ENCODE results near the gene HDAC4. TPM values are rescaled to one million over a fixed set of nuclear protein-coding genes. Genes with fewer than 3 reads are reported as not detected.

HDAC4 gene
- total and polyA plus RNA-seq, 2 of the 8 experiments (the other 6 are each of a cell fraction or from before 2014, with no cell fraction given), result 15.4 to 31.5 TPM

- Histone ChIP-seq H3K79me1 (ENCODE audit: low read depth, low read length) (no peaks in the 10 kb centered on the region), H2BK5ac (ENCODE audit: low read depth, low read length) (no peak overlapping the region), H3K9ac (replicated peaks in 1 of 4; ENCODE audit: extremely low read depth in 1 of 4, low read depth in 3 of 4, low read length in 3 of 4) (no peak overlapping the region), H2BK12ac (ENCODE audit: low read depth, low read length) (no peak overlapping the region), H4K8ac (ENCODE audit: extremely low read depth, insufficient read depth, low read length) (no peak overlapping the region; the same call in 1 of the 2 replicates), H4K91ac (replicated peaks; ENCODE audit: insufficient read length, low read length) (no peak overlapping the region), H3K9me3 (ENCODE audit: insufficient read depth in 2 of 2, low read depth in 1 of 2, low read length in 1 of 2) (no peaks in the 10 kb centered on the region), H2AFZ (ENCODE audit: low read length) (no peak overlapping the region), H2BK20ac (ENCODE audit: low read length) (no peak overlapping the region), H3K56ac (replicated peaks; ENCODE audit: insufficient read length, low read depth, low read length) (no peak overlapping the region), H3K18ac (ENCODE audit: extremely low read depth, low read length) (no peak overlapping the region), H3K23ac (ENCODE audit: insufficient read length) (no peak overlapping the region), H3K27me3 (replicated peaks in 1 of 4; ENCODE audit: control insufficient read depth in 3 of 4, extremely low read depth in 1 of 4, insufficient read depth in 3 of 4, low read length in 3 of 4) (no peaks in the 10 kb centered on the region), H2AK5ac (ENCODE audit: low read depth, low read length) (no peak overlapping the region), H3K4me1 (replicated peaks in 1 of 4; ENCODE audit: control insufficient read depth in 3 of 4, insufficient read depth in 4 of 4, low read length in 3 of 4) (peaks cover 0 to 2% (median 0%) of the 10 kb centered on the region in 4 experiments; a peak in 1 of 7 replicates), H3K23me2 (ENCODE audit: low read depth, low read length) (no peaks in the 10 kb centered on the region), H2BK120ac (replicated peaks; ENCODE audit: low read depth, low read length) (no peak overlapping the region), H4K20me1 (replicated peaks in 1 of 2; ENCODE audit: control insufficient read depth in 1 of 2, insufficient read depth in 2 of 2, low read length in 2 of 2) (no peaks in the 10 kb centered on the region), H3K79me2 (ENCODE audit: control insufficient read depth in 1 of 2, insufficient read depth in 2 of 2, low read length in 2 of 2) (no peaks in the 10 kb centered on the region), H3K4ac (replicated peaks; ENCODE audit: insufficient read length, low read depth, low read length) (no peak overlapping the region), H3K4me2 (ENCODE audit: insufficient read depth in 1 of 2, low read depth in 2 of 2, low read length in 2 of 2) (no peak overlapping the region), H2BK15ac (ENCODE audit: low read length) (no peak overlapping the region), H3K36me3 (ENCODE audit: control insufficient read depth in 2 of 4, insufficient read depth in 4 of 4, low read length in 3 of 4) (no peaks in the 10 kb centered on the region), H3K14ac (ENCODE audit: insufficient read length) (no peak overlapping the region), H4K5ac (ENCODE audit: insufficient read length, low read depth, low read length) (no peak overlapping the region), H3K4me3 (ENCODE audit: extremely low read depth in 1 of 4, insufficient read depth in 2 of 4, low read depth in 3 of 4, low read length in 4 of 4) (no peak overlapping the region), H3K27ac (ENCODE audit: low read depth, low read length) (no peak overlapping the region)
- no peak for FAIRE-seq
- ChIA-PET CTCF (ENCODE audit: partially characterized antibody) (no interaction called here), POLR2A (ENCODE audit: partially characterized antibody) (no interaction called here)
- 87% methylated on average over 11 of the region's 11 CpGs; no CpG with 5 or more reads in 1 of the 2 experiments for whole genome bisulfite sequencing, 2 experiments (ENCODE audit: extremely low coverage in 1 of 2, insufficient coverage in 1 of 2, insufficient read length in 1 of 2, insufficient replicate concordance in 2 of 2, low coverage in 1 of 2, low lambda C conversion rate in 2 of 2, missing lambda C conversion rate in 1 of 2)
- DNase-seq (ENCODE audit: low read depth in 1 of 2, low spot score in 2 of 2), result no peak
- TF ChIP-seq POLR2AphosphoS5 (IDR thresholded peaks at IDR 0.05; ENCODE audit: low read depth, low read length) (no peak), NANOG (IDR thresholded peaks at IDR 0.05; ENCODE audit: insufficient read depth, low read depth, low read length, poor library complexity, severe bottlenecking) (no peak), MAX (IDR thresholded peaks at IDR 0.05) (no peak), HDAC6 (IDR thresholded peaks at IDR 0.05; ENCODE audit: low read depth, low read length) (no peak), SP2 (IDR thresholded peaks at IDR 0.05; ENCODE audit: low read length) (no peak), GABPA (IDR thresholded peaks at IDR 0.05; ENCODE audit: borderline replicate concordance, insufficient read depth, low read length) (no peak), POLR2A (IDR thresholded peaks at IDR 0.05; ENCODE audit: control extremely low read depth in 1 of 2, low read depth in 2 of 2, low read length in 2 of 2) (no peak), TEAD4 (IDR thresholded peaks at IDR 0.05; ENCODE audit: low read depth, low read length) (no peak), PHF8 (conservative IDR thresholded peaks at IDR 0.05; ENCODE audit: low read depth, low read length) (no peak), CBX5 (IDR thresholded peaks at IDR 0.05; ENCODE audit: low read depth, low read length) (no peak), TAF7 (optimal IDR thresholded peaks at IDR 0.05; ENCODE audit: borderline replicate concordance, low read depth, low read length) (no peak), SIN3A (conservative IDR thresholded peaks at IDR 0.05 in 1 of 2, IDR thresholded peaks at IDR 0.05 in 1 of 2; ENCODE audit: low read depth in 1 of 2, low read length in 2 of 2) (no peak), KDM5A (IDR thresholded peaks at IDR 0.05; ENCODE audit: low read length) (no peak), POU5F1 (IDR thresholded peaks at IDR 0.05; ENCODE audit: low read depth, low read length) (no peak)
These were observed 23.7 kb upstream of the HDAC4 start for GRCh38 chr2:239424337-239425045.

Data from H1 (cell line).